ELF-1 (cell line): Measurements from ENCODE around the gene TMCC1.
A peak's percentile ranks its signal among the peaks of the same experiment; 100 is the strongest.

Source experiments
- DNase-seq: peaks from one replicate; pipeline ENCODE4 v3.0.0-alpha.2; 2016; ENCODE audit warnings: low read depth, low spot score

The TMCC1 gene

DNA sequence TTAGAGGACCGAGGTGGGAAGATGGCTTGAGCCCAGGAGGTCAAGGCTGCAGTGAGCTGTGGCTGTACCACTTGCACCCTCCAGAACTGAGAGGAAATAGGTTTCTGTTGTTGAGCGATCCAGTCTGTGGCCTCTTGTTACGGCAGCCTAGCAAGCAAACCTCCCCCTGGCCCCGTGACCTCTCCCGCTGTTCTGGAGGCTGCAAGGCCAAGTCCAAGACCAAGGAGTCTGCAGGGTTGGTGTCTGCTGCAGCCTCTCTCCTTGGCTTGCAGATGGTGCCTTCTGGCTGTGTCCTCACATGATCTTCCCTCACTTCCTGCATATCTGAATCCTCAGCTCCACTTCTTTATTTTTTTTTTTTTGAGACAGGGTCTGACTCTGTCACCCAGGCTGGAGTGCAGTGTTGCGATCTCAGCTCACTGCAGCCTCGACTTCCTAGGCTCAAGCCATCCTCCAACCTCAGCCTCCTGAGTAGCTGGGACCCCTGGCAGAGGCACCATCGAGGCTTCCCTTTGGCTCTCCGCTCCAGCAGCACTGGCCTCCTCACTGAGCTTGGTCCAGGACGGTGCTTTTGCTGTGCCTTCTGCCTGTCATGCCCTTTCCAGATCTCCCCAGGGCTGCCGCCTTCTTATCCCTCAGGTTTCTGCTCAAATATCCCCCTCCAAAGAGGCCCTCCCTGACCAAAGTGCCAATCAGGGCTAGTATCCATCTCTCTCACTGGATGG lies 269.0 kb downstream of the TMCC1 start:
- DNase-seq = no peak

DNA sequence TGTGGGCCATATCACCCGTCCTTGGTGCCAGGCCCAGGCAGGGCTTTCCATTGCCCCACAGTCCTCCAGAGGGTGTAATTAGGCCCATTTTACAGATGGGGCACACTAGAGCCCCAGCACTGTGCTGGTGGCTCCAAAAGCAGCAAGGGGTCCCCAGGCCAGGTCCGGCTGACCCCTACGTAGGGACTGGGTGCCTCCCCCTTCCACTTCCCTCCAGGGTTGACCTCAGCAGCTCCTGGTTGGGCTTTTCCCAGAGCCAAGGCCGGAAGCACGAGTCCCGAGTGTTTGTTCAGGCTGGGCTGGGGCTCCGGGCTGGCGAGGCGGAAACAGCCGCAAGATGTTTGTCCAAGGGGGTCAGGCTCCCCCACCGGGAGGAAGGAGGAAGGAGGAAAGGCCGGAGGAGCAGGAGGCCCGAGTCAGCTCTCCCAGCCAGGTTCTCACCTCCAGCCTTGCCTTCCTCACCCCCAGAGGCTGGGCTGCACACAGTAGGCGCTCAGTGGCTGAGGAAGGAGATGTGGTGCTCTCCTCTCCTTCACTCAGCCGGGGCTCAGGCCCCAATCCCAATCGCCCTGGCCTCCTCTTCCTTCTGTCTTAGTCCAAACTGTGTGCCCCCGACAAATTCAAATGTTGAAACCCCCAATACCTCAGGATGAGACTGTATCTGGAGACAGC lies 269.9 kb downstream of the TMCC1 start:
- peak; percentile 89 for DNase-seq

DNA sequence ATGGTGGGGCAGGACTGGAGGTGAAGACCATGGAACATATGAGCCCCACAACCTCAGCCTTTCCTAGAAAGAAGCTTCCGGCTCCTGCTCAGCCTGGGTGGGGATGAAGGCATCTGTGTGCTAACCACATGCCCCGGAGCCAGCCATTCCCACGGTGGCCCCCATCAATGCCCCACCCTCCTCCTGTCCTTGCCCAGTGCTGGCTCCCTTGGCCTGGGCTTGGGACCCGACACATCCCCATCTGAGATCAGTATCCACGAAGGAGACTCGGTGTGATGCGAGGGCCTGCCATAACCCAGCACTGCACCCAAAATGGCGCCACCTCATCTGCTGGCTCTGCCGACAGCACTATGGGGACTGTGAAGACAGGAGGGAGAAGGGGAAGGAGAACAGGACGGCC lies 270.6 kb downstream of the TMCC1 start:
- DNase-seq = no peak

DNA sequence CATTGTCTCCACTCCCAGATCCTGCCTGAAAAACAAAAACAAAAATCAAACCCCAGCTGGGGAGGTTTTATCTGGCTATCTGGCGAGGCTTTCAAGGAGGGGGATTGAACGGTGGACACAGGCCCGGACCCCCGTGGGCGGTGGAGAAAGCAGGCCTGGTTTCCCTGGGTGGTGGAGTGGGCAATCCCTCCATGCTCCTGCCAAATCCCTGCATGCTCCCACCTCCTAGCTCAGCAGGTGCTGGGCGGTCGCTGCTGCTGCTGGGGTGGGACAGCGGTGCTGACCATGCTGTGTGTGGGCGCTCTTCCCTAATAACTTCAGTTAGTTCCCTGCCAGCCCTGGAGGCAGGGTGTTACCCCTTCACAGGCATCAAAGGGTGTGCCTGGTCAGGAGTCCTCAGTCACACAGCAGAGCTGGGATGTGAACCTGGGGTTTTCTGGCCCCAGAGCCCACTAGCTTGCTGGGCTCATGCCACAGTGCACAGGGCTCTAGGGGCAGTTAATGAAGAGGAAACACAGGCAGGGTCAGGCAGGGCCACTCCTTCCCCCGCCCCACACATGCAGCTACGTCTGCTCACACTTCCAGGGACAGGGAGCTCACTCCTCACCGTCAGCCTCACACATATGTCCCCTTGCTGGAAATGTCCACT lies 271.2 kb downstream of the TMCC1 start:
- DNase-seq = no peak

DNA sequence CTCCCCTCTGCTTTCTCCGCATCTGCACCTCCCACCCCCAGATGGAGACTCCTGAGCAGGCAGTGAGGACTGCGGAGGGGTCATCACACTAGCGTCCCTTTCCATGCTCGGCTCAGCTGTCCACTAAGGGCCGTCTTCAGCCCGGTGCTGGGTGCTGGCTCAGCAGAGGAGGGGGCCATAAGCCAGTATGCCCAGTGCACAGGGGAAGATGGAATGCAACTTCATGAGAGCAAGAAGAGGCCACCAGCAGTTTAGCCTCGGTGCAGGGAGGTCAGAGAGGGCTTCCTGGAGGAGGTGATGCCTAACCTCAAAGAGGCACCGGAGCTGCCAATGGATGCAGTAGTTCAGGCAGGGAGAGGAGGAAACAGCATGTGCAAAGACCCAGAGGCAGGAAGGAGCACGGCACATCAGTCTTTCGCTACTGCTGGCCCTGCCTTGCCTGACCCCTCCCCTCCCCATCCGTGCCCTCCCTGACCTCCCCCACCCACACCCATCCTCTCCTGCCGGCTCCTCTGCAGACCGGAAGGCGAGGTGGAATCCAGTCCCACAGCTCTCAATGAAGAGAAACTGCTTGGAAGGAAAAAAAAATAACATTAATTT lies 271.8 kb downstream of the TMCC1 start:
- no peak for DNase-seq

DNA sequence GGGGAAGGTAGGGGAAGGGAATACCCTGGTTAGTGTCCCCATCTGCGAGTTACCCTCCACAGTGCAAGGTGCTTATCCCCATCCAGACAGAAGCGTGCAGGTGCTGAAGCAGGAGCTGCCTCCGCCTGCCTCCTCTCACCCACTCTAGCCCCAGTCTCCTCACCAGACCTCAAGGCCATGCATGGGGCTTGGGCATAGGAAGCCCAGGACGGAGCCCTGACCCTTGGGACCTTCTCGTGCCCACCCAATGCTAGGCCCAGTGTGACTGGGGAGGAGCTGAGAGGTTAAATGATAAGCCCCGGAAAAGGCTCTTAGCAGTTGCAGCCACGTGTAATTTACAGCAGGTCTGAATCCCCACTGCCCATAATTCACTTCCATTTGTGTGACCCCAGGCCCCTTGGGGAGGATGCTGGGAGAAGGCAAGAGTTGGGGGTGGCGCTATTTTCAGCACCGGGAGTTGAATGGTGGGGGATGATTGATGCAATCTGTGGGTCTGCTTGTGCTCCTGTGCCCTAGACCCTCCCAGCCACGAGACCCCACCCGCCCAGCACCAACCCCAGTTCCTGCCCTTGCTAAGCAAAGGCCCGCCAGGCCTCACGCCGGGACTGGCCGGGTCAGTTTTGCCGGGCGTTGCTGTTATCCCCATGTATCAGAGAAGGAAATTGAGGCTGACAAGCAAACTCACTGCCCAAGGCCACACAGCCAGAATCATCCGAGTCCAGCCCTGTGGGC lies 272.5 kb downstream of the TMCC1 start:
- DNase-seq = no peak

DNA sequence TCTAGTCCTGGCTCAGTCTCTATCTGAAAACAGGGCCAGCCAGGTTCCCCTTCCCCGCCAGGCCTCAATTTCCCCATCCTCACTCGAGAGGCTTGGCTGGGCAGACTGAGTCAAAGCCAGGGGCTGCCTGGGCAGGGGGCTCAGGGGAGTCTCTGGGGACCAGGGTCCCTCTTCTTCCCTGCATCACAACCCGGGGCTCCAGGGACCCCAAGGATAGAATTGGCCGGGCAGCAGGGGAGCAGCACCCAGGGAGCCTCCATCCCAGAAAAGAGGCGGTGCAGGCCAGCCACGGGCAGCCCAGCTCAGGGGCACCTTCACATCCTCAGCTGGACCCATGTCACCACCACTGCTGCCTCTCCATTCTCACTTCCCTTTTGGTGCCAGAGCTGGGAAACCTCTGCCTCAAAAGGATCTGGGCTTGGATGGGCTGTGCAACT lies 273.8 kb downstream of the TMCC1 start:
- DNase-seq = no peak

DNA sequence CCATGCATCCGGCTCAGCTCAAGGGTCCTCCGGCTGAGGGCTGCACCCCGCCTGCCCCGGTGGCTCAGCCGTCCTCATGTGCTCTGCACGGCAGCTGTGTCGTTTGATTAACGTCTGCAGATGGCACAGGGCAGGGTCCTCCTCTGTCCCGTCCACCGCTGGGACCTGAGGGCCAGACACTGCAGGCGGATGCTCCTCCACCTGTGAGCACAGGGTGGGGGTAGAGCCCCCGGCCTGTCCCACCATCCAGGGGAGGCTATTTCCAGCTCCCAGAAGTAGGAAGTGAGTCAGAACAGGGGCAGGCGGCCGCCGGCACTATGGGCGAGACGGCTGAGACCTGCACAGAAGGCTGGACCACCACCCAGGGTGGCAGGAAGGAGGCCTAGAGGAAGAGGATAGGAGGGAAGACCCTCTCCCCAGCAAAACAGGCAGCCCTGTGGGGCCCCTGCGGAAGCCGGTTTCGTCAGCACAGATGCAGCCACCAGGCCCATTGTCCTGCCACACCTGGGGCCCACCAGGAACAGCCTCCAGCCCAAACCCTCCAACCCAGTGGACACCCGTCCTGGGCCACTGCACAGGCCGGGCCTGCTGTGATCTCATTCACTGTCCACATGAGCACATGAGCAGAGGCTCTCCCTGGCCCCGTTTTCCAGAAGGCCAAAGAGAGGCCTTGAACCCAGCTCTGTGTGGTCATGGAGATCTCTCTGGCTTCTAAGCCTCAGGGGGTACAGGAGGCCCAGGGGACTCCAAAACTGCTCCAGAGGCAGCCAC lies 274.4 kb downstream of the TMCC1 start:
- DNase-seq = no peak

DNA sequence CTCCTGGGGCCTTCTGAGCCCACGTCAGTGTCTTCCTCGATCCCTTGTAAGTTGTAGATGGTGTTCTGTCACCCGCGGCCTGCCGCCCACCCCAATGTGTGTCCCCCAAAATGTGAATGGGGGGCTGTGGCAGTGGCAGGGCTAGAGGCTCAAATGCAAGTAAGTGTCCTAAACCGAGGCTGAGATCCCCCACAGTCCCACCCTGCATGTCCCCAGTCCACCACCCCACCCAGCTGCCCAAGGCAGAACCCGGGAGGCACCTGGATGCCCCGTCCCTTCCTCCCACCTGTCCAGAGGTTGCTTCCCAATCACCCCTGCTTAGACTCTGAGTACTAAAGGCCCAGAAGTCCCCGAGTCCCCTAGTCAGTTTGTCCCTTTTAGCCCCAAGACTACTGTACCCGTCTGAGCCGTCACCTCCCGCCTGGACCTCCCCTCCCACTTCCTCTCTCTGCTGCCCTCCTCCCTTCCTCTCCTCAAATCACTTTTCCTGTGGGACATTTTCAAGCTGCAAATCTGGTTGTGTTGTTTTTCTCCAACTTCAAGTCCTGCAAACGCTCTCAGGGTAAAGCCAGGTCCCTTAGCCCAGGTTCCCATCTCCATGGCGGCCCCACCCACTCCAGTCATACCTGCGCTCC lies 275.2 kb downstream of the TMCC1 start:
- DNase-seq = no peak

DNA sequence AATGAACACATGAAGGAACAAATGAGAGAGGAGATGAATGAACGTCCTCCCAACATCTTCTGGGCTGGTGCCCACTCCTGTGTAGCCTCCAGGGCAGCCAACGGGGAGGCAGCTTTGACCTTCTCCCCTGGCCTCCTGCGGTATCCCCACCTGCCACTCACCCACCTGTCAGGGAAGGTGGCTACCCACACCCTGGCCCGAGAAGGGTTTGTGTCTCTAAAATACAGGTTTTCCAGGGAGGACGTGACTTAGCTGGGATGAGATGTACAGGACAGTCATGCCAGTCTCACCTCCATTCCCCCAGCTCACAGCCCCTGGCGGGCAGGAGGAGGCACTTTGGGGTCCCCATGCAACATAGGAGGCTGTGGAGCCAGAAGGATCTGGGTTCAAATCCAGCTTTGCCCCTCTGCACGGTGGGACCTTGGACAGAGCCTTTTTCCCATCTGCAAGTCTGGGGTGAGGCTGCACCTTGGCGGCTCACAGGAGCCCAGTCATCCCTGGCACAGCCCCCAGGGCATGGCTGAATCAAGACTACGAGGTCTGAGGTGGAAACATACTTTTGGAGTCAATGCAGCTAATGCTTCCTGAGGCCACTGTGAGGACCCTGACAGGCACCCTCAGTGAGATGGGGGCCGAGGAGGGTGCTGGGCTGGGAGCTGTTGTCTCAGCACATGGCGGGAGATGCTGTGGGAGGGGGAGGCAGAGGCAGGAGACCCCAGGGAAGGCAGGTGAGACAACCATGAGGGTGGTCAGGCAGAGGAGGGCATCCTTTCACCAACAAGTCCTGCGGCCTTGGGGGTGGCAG lies 275.9 kb downstream of the TMCC1 start:
- DNase-seq = no peak

DNA sequence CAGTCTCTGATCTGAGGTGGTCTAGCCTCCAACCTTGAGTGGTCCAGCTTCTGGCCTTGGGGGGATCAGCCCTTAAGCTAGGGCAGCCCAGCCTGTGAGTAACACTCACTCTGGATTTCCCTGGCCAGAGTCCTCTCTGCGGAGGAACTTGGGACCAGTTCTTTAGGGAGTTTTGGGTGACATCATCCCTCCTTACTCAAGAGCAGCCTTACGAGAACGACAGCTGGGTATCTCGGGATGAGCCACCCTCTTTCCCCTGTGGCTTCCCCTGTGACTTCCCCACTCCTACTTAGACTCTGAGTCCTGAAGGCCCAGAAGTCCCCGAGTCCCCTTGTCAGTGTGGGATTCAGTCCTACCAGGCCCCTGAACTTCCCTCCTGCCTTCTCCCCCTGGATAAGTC lies 276.8 kb downstream of the TMCC1 start:
- no peak for DNase-seq

DNA sequence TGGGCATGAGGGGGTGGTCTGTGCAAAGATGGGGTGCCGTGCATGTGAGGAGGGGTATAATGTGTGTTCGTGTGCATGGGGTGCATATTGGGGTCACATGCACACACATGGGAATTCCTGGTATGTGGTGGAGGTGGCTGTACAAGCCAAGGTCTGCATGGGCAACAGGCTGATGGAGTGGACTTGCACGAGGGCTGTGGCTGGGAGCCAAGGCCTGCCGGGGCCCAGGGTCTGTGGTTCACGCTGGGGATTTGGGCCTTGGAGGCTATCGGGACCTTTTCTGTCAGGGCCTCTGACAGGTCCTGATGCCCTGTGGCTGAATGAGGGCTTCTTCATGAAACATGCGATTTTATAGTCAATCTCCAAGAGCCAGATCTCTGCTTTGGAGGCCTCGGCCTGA lies 277.2 kb downstream of the TMCC1 start:
- DNase-seq = no peak

DNA sequence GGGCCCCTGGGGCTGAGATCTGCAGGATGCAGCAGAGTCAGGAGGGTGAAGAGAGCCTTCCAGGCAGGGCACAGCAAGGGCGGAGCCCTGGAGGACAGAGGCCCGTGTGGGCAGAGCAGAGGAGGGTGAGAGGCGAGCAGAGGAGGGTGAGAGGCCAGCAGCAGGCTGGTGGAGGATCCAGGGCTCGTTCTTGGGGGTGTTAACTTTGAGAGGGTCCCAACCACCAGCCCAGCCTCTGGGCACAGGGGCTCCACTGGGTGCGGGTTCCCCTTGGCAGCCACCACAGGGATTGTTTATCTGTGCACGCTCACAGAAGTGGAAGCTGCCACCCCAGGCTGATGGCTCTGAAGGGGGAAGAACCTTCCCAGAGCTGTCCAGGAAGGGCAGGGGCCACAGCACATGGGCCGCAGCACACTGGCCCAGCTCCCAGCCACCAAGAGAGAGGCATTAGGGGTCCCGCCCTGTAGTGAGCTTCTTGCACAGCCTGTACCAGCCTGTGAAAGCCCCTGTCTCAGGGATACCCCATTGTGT lies 277.7 kb downstream of the TMCC1 start:
- no peak for DNase-seq

DNA sequence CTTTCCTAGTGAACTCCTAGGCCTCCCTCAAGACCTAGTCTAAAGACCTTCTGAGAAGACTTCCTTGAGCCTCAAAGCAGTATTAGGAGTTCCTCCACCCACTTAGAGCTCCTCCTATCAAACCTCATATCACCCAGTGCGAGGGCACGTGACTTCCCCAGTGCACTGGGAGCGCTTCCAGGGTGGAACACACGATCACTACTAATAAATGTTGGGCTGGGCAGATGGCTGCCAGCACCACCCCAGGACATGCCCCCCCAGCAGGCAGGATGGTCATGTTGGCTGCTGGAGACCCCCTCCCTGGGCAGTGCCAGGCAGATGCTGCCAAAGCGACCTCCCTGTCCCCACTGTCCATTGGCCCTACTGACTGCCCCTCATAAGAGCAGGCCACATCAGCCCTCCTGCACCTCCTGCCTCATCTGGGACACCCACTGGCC lies 278.6 kb downstream of the TMCC1 start:
- no peak for DNase-seq

DNA sequence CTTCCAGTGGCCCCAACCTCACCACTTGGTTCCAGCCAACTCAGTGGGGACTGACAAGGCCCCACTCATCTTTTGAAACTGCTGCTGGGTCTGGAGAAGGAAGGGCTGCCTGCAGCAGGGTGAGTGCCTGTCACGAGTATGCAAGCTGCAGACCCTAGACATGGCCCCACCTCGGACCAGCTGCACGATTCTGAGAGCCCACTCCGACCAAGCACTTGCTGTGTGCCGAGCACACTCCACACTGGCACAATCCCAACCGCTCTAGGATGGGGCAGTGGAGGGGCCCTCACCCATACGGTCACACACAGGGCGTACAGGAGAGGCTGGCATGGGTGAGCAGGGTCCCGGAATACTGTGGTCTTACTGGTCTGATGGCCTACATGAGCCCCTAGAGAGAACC lies 279.1 kb downstream of the TMCC1 start:
- no peak for DNase-seq

DNA sequence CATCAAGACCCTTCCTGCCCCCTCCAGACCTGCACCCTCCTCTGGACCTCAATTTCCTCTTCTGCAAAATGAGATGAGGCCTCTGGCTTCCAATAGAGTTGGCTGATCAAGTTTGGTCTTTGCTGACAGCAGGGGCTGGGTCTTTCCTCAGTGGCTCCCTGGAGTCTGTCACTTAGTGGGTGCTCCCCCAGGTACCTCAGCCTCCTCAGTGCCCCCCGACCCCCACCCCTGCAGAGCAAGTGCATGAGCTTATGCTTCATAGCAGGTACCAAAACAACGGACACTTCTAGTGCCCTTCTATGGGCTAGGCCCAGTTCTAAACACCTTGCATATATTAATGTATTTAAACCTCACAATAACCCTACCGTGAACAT lies 280.2 kb downstream of the TMCC1 start:
- no peak for DNase-seq

DNA sequence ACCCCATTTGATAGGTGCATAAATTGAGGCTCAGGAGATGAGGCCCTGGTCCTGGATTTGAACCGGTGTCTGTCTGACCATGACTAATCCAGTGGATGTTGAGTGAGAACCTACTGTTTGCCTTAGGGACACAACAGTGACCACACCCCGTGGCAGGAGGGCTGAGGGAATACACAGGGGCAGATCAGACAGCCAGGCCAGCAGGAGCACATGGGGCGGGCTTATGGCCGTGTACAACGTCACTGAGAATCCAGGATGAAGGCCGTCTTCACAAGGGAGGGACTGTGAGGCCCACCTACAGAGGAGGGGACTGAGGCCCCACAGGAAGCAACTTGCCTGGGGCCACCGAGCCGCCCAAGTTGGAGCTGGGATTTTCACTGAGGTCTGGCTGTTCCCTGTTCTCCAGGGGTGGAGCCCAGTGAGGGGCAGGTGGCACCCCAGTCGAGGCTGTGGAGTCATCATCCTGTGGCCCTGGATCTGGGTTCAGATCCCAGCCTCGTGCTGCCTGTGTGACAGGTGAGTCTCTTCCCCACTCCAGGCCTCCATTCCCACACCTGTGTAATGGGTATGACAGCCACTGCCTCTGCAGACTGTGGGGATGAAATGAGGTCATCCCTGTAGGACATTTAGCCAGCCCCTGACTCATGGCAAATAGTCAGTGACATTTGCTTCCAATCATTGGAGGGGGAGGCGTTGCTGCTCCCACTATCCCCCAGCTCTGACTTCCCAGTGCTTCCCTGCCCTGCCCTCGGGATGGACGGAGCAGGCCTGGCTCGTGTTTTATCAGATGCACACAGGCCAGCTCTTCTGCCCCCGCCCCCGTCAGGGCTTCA lies 280.8 kb downstream of the TMCC1 start:
- peak; percentile 70 for DNase-seq

DNA sequence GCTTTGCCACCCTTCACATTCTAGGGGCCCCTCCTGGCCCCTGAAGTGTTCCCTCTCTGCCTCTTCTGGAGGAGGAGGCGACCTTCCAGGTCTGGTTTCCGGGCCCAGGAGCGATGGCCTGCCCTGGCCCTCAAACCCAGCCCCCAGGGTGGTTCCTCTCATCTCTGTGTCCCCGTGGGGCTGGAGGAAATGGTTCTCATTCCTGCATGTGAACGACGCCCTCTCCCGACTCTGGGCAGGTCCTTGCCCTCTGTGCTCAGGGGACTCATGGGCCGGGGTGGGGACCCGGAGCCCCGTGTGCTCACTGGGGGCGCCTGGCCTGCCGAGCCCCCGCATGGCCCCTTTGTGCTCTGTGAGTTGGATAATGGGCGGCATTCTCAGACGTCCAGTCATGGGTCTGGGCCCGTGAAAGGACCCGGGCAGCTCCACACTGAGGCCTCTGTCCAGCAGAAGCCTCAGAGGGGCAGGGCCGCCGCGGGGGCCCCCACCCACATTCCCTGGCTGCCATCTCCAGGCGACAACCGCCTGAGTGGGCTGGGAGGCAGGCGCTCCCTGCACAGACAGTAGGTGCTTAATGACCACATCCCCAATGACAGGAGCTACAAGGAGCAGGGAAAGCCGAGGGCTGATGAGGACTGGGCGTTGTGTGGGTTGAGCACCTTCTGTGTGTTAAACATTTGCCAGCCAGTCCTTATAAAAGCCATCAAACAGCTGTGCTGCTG lies 281.5 kb downstream of the TMCC1 start:
- peak; percentile 87 for DNase-seq
